T1000 (cell line): ENCODE results near the gene SPRED3.
"Not testable (repeated sequence)": the region's sequence is repeated elsewhere in the genome, so short reads cannot be mapped to it uniquely, and the experiment has no call there.

Source experiments
- DNase-seq: peaks from one replicate; lab custom pipeline; 2025; ENCODE audit warnings: mixed read lengths; lab: John Stamatoyannopoulos, UW

The SPRED3 gene

GRCh38 chr19:38388349-38389100 lies at the start of gene SPRED3:
Gene SPRED3 (plus strand): TSS chr19:38388697. CDS start chr19:38390303, 1,606 bp downstream.
- DNase-seq = no peak

- DNase-seq = not testable (repeated sequence)
Observed at GRCh38 chr19:38339011-38339410, 49.5 kb upstream of the SPRED3 start.

GRCh38 chr19:38340927-38341326 lies 47.6 kb upstream of the SPRED3 start:
- no peak for DNase-seq

- no peak for DNase-seq
Observed at GRCh38 chr19:38346837-38347236, 41.7 kb upstream of the SPRED3 start.

- no peak for DNase-seq
Observed at GRCh38 chr19:38350883-38351282, 37.6 kb upstream of the SPRED3 start.

GRCh38 chr19:38351865-38352395 lies 36.6 kb upstream of the SPRED3 start:
- no peak for DNase-seq

- no peak for DNase-seq
Observed at GRCh38 chr19:38352611-38353010, 35.9 kb upstream of the SPRED3 start.

GRCh38 chr19:38355728-38356725 lies 32.5 kb upstream of the SPRED3 start:
- no peak for DNase-seq

- DNase-seq = no peak
Observed at GRCh38 chr19:38358071-38358470, 30.4 kb upstream of the SPRED3 start.

- DNase-seq = no peak
Observed at GRCh38 chr19:38359242-38360021, 29.1 kb upstream of the SPRED3 start.

- no peak for DNase-seq
Observed at GRCh38 chr19:38360351-38360750, 28.1 kb upstream of the SPRED3 start.

- DNase-seq = no peak
Observed at GRCh38 chr19:38360839-38361631, 27.5 kb upstream of the SPRED3 start.

- peak; percentile 74 for DNase-seq
Observed at GRCh38 chr19:38361633-38362075, 26.8 kb upstream of the SPRED3 start.

GRCh38 chr19:38362076-38362945 lies 26.2 kb upstream of the SPRED3 start:
- peak; percentile 73 for DNase-seq

- not testable (repeated sequence) for DNase-seq
Observed at GRCh38 chr19:38362946-38363688, 25.4 kb upstream of the SPRED3 start.

- DNase-seq = no peak
Observed at GRCh38 chr19:38367041-38367440, 21.5 kb upstream of the SPRED3 start.

GRCh38 chr19:38369584-38369983 lies 18.9 kb upstream of the SPRED3 start:
- DNase-seq = no peak

- no peak for DNase-seq
Observed at GRCh38 chr19:38370299-38370698, 18.2 kb upstream of the SPRED3 start.

- no peak for DNase-seq
Observed at GRCh38 chr19:38371081-38371480, 17.4 kb upstream of the SPRED3 start.
